Endothelial cell of umbilical vein (primary cell): Measurements from ENCODE around the gene NDUFA6. TPM values are rescaled to one million over a fixed set of nuclear protein-coding genes. Genes with fewer than 3 reads are reported as not detected.

Source experiments
- BruUV-seq: library from RNA; stranded (reverse); fragments of 400-500 nt; replicated peaks from 2 replicates; lab custom pipeline; 2021; lab: Mats Ljungman, UMichigan
- CTCF ChIA-PET: fragments of 300-600, 350-600 bp; sonication (Branson Sonifier 250); formaldehyde crosslinking; loops from one replicate; lab custom pipeline; 2021; ENCODE audit warnings: antibody characterized with exemption, inconsistent platforms; lab: Charles Lee
- POLR2A ChIA-PET: fragments of 300-600, 350-600 bp; sonication (Branson Sonifier 250); formaldehyde crosslinking; loops from one replicate; lab custom pipeline; 2021; ENCODE audit warnings: antibody characterized with exemption, inconsistent platforms; lab: Charles Lee
- DNase-seq: peaks from one replicate; pipeline ENCODE4 v3.0.0-alpha.2; 2011; ENCODE audit warnings: low read depth, low spot score
- FAIRE-seq: peaks from 2 replicates; lab custom pipeline; 2011; peaks lifted over from hg19 to GRCh38; lab: Jason Lieb, UNC
- H2AFZ ChIP-seq: 2 replicates; pipeline ENCODE4 v1.6.0; 2012; ENCODE audit warnings: low read depth, low read length, control low read depth, inconsistent platforms
- H3K27ac ChIP-seq: 2 replicates; pipeline ENCODE4 v1.5.1; 2011; ENCODE audit warnings: low read depth, mild to moderate bottlenecking, control low read depth, low read length, moderate library complexity; ENCODE audit not compliant: insufficient read depth
- H3K27me3 ChIP-seq, 2 experiments: 2 replicates each; pipeline versions ENCODE4 v1.6.0 to v1.6.1; 2011; ENCODE audit warnings: low read length in 2 of 2, mixed read lengths in 1 of 2; ENCODE audit not compliant: control insufficient read depth in 2 of 2, insufficient read depth in 2 of 2
- H3K36me3 ChIP-seq, 2 experiments: 2 replicates in 1 of 2; 3 replicates in 1 of 2; pipeline ENCODE4 v1.5.1; 2011; ENCODE audit warnings: low read length in 2 of 2, mild to moderate bottlenecking in 1 of 2, moderate library complexity in 1 of 2; ENCODE audit not compliant: control insufficient read depth in 2 of 2, insufficient read depth in 2 of 2; ENCODE audit errors: extremely low read depth in 1 of 2
- H3K4me1 ChIP-seq: 3 replicates; pipeline ENCODE4 v1.5.1; 2011; ENCODE audit warnings: mild to moderate bottlenecking, low read length; ENCODE audit not compliant: control insufficient read depth, insufficient read depth; ENCODE audit errors: extremely low read depth
- H3K4me2 ChIP-seq: 2 replicates; pipeline ENCODE4 v1.6.1; 2011; ENCODE audit warnings: low read length, control low read depth, mixed read lengths; ENCODE audit not compliant: insufficient read depth
- H3K4me3 ChIP-seq, 3 experiments: fragments of 200-600 bp in 1 of 3; sonication (generic), shearing (Covaris generic) in 1 of 3; replicated peaks in 1 of 3; 2 replicates each; pipeline ENCODE4 v1.5.1; 2011 to 2016; ENCODE audit warnings: control low read depth in 3 of 3, low read length in 3 of 3, mild to moderate bottlenecking in 2 of 3, inconsistent platforms in 1 of 3, low read depth in 1 of 3, moderate library complexity in 1 of 3; ENCODE audit not compliant: insufficient read depth in 1 of 3
- H3K79me2 ChIP-seq: 2 replicates; pipeline ENCODE4 v1.6.0; 2012; ENCODE audit warnings: low read length, inconsistent platforms; ENCODE audit not compliant: control insufficient read depth, insufficient read depth
- H3K9ac ChIP-seq: replicated peaks from 2 replicates; pipeline ENCODE3; 2011; ENCODE audit warnings: low read length, control low read depth; ENCODE audit not compliant: insufficient read depth; ENCODE audit errors: extremely low read depth
- H3K9me1 ChIP-seq: replicated peaks from 3 replicates; pipeline ENCODE4 v1.6.0; 2011; ENCODE audit warnings: mild to moderate bottlenecking, low read length; ENCODE audit not compliant: control insufficient read depth, insufficient read depth; ENCODE audit errors: extremely low read depth
- H3K9me3 ChIP-seq: replicated peaks from 2 replicates; pipeline ENCODE4 v1.5.1; 2012; ENCODE audit warnings: low read length, inconsistent platforms; ENCODE audit not compliant: control insufficient read depth, insufficient read depth
- H4K20me1 ChIP-seq: replicated peaks from 2 replicates; pipeline ENCODE3; 2011; ENCODE audit warnings: mild to moderate bottlenecking, low read length; ENCODE audit not compliant: control insufficient read depth, insufficient read depth; ENCODE audit errors: extremely low read depth
- CTCF ChIP-seq, 2 donors: IDR thresholded peaks; 1 replicate in 1 of 2; 2 replicates in 1 of 2; pipeline ENCODE4 v1.5.1; 2011; ENCODE audit warnings: low read length in 2 of 2, mild to moderate bottlenecking in 2 of 2, moderate library complexity in 2 of 2, control low read depth in 1 of 2, inconsistent platforms in 1 of 2, low read depth in 1 of 2; ENCODE audit not compliant: insufficient read depth in 1 of 2; ENCODE audit errors: extremely low read depth in 1 of 2
- EZH2 ChIP-seq: IDR thresholded peaks from 2 replicates; pipeline ENCODE4 v1.6.1; 2012; ENCODE audit warnings: borderline replicate concordance, low read depth, mild to moderate bottlenecking, moderate library complexity, low read length, inconsistent platforms; ENCODE audit not compliant: severe bottlenecking
- FOS ChIP-seq: IDR thresholded peaks from 2 replicates; pipeline ENCODE4 v1.6.1; 2011; ENCODE audit warnings: mild to moderate bottlenecking, low read length, moderate library complexity, borderline replicate concordance; ENCODE audit not compliant: insufficient read depth
- GATA2 ChIP-seq: IDR thresholded peaks from 2 replicates; pipeline ENCODE4 v1.7.0; 2011; ENCODE audit warnings: low read depth, mild to moderate bottlenecking, moderate library complexity, mixed read lengths, low read length; ENCODE audit not compliant: insufficient read length, insufficient read depth
- JUN ChIP-seq: IDR thresholded peaks from 2 replicates; pipeline ENCODE4 v1.6.1; 2011; ENCODE audit warnings: borderline replicate concordance, low read depth; ENCODE audit not compliant: insufficient read length, insufficient read depth
- MAX ChIP-seq: IDR thresholded peaks from 2 replicates; pipeline ENCODE4 v1.6.1; 2011; ENCODE audit not compliant: insufficient read depth, insufficient read length
- MYC ChIP-seq: IDR thresholded peaks from one replicate; pipeline ENCODE4 v1.6.1; 2011; ENCODE audit warnings: mild to moderate bottlenecking, low read depth, low read length
- POLR2A ChIP-seq: IDR thresholded peaks from 2 replicates; pipeline ENCODE4 v1.6.1; 2012; ENCODE audit warnings: low read depth, mild to moderate bottlenecking, control low read depth, low read length
- POLR2AphosphoS5 ChIP-seq: IDR thresholded peaks from 2 replicates; pipeline ENCODE4 v1.6.1; 2012; ENCODE audit warnings: low read depth, mild to moderate bottlenecking, control low read depth, low read length, moderate library complexity; ENCODE audit not compliant: insufficient read depth
- dilution Hi-C: fragments of 300-500 bp; cut with MboI; formaldehyde crosslinking; loops from one replicate; pipeline ENCODE4 v1.15.0; 2019; ENCODE audit warnings: low sequenced_read_pairs; ENCODE audit not compliant: extremely low pct_ligation_motif_present
- intact Hi-C: fragments of 100-400 bp; cut with micrococcal nuclease; formaldehyde crosslinking; loops from one replicate; pipeline ENCODE4 v1.10.0; 2022
- polyA plus RNA-seq, 4 experiments: library from polyadenylated mRNA; depleted of rRNA in 3 of 4; stranded (reverse) in 3 of 4; unstranded in 1 of 4; fragments of >200 nt; gene quantifications; 2 replicates each; pipeline versions ENCODE4 v1.2.1 to v1.2.3, GENCODE V29; 2011 to 2012; ENCODE audit warnings: missing spikeins in 1 of 4
- total RNA-seq: library from RNA; stranded (reverse); gene quantifications from 2 replicates; pipeline ENCODE4 v1.2.3, GENCODE V29; 2021

The NDUFA6 gene
- total and polyA plus RNA-seq, 2 donors (not counting 3 experiments of a cell fraction or from before 2014, with no cell fraction given) = 66.1 to 95.7 TPM

- no peak for DNase-seq
- H3K9me3 ChIP-seq = no peaks in the 10 kb centered on the region
- no peaks in the 10 kb centered on the region for H3K27me3 ChIP-seq
- TF ChIP-seq FOS = no peak
- no peak for TF ChIP-seq POLR2A
- TF ChIP-seq CTCF (IDR thresholded peaks at IDR 0.05; ENCODE audit: extremely low read depth in 1 of 2, insufficient read depth in 1 of 2, low read depth in 1 of 2, low read length in 2 of 2) = no peak
- no peak for TF ChIP-seq MYC
- no peak for TF ChIP-seq JUN
- no peak for TF ChIP-seq EZH2
- no peak for TF ChIP-seq POLR2AphosphoS5
- no peak for TF ChIP-seq MAX
- no peak for TF ChIP-seq GATA2
- no peak for FAIRE-seq
- H3K36me3 ChIP-seq = peaks cover 9 to 15% of the 10 kb centered on the region in 2 experiments
- no peak overlapping the region for H3K27ac ChIP-seq
- no peak overlapping the region for H3K4me3 ChIP-seq
- H3K79me2 ChIP-seq = peaks cover 22% of the 10 kb centered on the region
- POLR2A ChIA-PET = no interaction called here
- no peak overlapping the region for H3K4me2 ChIP-seq
- CTCF ChIA-PET = interaction anchor here (3.0 kb wide), 1 partner anchor 13 kb away, joined by 26 read pairs; the partner anchor contains the start of gene NDUFA6
- no peaks in the 10 kb centered on the region for H3K9me1 ChIP-seq
- no peak overlapping the region for H2AFZ ChIP-seq
- BruUV-seq = no TSS peak
- H4K20me1 ChIP-seq = no peaks in the 10 kb centered on the region
- no peak overlapping the region for H3K9ac ChIP-seq
- intact Hi-C loops = no loop called here
- peaks cover 21% of the 10 kb centered on the region for H3K4me1 ChIP-seq
- dilution Hi-C loops = no loop called here
Observed at GRCh38 chr22:42077486-42078125, 13.0 kb downstream of the NDUFA6 start.
